Caco-2 (cell line): ENCODE results near the gene HDHD5. TPM values are rescaled to one million over a fixed set of nuclear protein-coding genes. Genes with fewer than 3 reads are reported as not detected.

Experiments used
- BruUV-seq: library from RNA; stranded (reverse); fragments of 400-500 nt; replicated peaks from 2 replicates; lab custom pipeline; 2021; lab: Mats Ljungman, UMichigan
- CTCF ChIA-PET: fragments of 300-600 bp; sonication (Branson Sonifier 250); formaldehyde crosslinking; loops from one replicate; lab custom pipeline; 2022; ENCODE audit warnings: antibody characterized with exemption; lab: Charles Lee
- POLR2A ChIA-PET: fragments of 300-600 bp; sonication (Branson Sonifier 250); formaldehyde crosslinking; loops from one replicate; lab custom pipeline; 2022; ENCODE audit warnings: antibody characterized with exemption; lab: Charles Lee
- DNase-seq, 2 experiments: peaks; one replicate each; pipeline versions ENCODE4 v3.0.0 to v3.0.0-alpha.2; 2020 to 2022
- H3K27me3 ChIP-seq: replicated peaks from 2 replicates; pipeline ENCODE4 v1.6.0; 2011; ENCODE audit warnings: low read length; ENCODE audit not compliant: control insufficient read depth, insufficient read depth
- H3K36me3 ChIP-seq: 2 replicates; pipeline ENCODE4 v1.5.1; 2011; ENCODE audit warnings: low read length; ENCODE audit not compliant: control insufficient read depth, insufficient read depth
- H3K4me1 ChIP-seq: fragments of 250-450 bp; sonication (Bioruptor Pico); 2 replicates; pipeline ENCODE4 v1.5.1; 2020; ENCODE audit warnings: mild to moderate bottlenecking
- H3K4me3 ChIP-seq: 2 replicates; pipeline ENCODE4 v1.5.1; 2011; ENCODE audit warnings: low read depth, mild to moderate bottlenecking, control low read depth, low read length
- H3K9me3 ChIP-seq: fragments of 250-450 bp; sonication (Bioruptor Pico); 2 replicates; pipeline ENCODE4 v1.5.1; 2020; ENCODE audit warnings: mild to moderate bottlenecking, moderate library complexity
- H3K27ac Mint-ChIP-seq: one replicate; pipeline ENCODE4 v1.8.0; 2022; ENCODE audit warnings: mixed read lengths; ENCODE audit not compliant: unreplicated experiment
- H3K27me3 Mint-ChIP-seq: one replicate; pipeline ENCODE4 v1.8.0; 2022; ENCODE audit warnings: mixed read lengths; ENCODE audit not compliant: insufficient read depth, unreplicated experiment
- H3K36me3 Mint-ChIP-seq: one replicate; pipeline ENCODE4 v1.8.0; 2022; ENCODE audit warnings: mild to moderate bottlenecking, mixed read lengths; ENCODE audit not compliant: insufficient read depth, unreplicated experiment
- H3K4me1 Mint-ChIP-seq: one replicate; pipeline ENCODE4 v1.8.0; 2022; ENCODE audit warnings: low read depth, mixed read lengths; ENCODE audit not compliant: unreplicated experiment
- H3K4me3 Mint-ChIP-seq: one replicate; pipeline ENCODE4 v1.8.0; 2022; ENCODE audit warnings: mild to moderate bottlenecking, moderate library complexity, mixed read lengths; ENCODE audit not compliant: unreplicated experiment
- H3K9me3 Mint-ChIP-seq: one replicate; pipeline ENCODE4 v1.8.0; 2022; ENCODE audit warnings: mixed read lengths; ENCODE audit not compliant: unreplicated experiment
- CTCF ChIP-seq, 2 experiments: fragments of 200-600 bp in 1 of 2; IDR thresholded peaks; 1 replicate in 1 of 2; 2 replicates in 1 of 2; pipeline versions ENCODE4 v1.5.1 to v1.8.0; 2011 to 2022; ENCODE audit warnings: antibody characterized with exemption in 1 of 2, control low read depth in 1 of 2, inconsistent platforms in 1 of 2, low read depth in 1 of 2, low read length in 1 of 2, mild to moderate bottlenecking in 1 of 2, moderate library complexity in 1 of 2; ENCODE audit not compliant: insufficient read depth in 1 of 2, severe bottlenecking in 1 of 2, unreplicated experiment in 1 of 2
- intact Hi-C: fragments of 100-400 bp; cut with micrococcal nuclease; formaldehyde crosslinking; loops from one replicate; pipeline ENCODE4 v1.10.0; 2022; ENCODE audit not compliant: unreplicated experiment
- total RNA-seq: library from RNA; stranded (reverse); gene quantifications from 2 replicates; pipeline ENCODE4 v1.2.3, GENCODE V29; 2022

The HDHD5 gene
- total RNA-seq, 1 experiment from 2014 or later: 57.0 TPM

GRCh38 chr22:17114173-17114897, 44.7 kb downstream of the HDHD5 start:
- no peak for DNase-seq
- TF ChIP-seq CTCF (IDR thresholded peaks at IDR 0.05; ENCODE audit: insufficient read depth in 1 of 2, low read depth in 1 of 2, low read length in 1 of 2, severe bottlenecking in 1 of 2, unreplicated experiment in 1 of 2): no peak
- CTCF ChIA-PET: no interaction called here
- Mint-ChIP-seq H3K4me3 (no peak overlapping the region), H3K27me3 (peaks cover 13% of the 10 kb centered on the region), H3K4me1 (no peaks in the 10 kb centered on the region), H3K27ac (no peak overlapping the region), H3K36me3 (no peaks in the 10 kb centered on the region), H3K9me3 (no peaks in the 10 kb centered on the region)
- Histone ChIP-seq H3K27me3 (no peaks in the 10 kb centered on the region; the same call in 1 of the 2 replicates), H3K36me3 (no peaks in the 10 kb centered on the region), H3K4me1 (no peaks in the 10 kb centered on the region), H3K9me3 (no peaks in the 10 kb centered on the region), H3K4me3 (no peak overlapping the region)
- no TSS peak for BruUV-seq
- intact Hi-C loops: no loop called here
- POLR2A ChIA-PET: no interaction called here

- Histone ChIP-seq H3K36me3 (no peaks in the 10 kb centered on the region), H3K4me1 (no peaks in the 10 kb centered on the region), H3K4me3 (no peak overlapping the region), H3K27me3 (no peaks in the 10 kb centered on the region; the same call in 1 of the 2 replicates), H3K9me3 (no peaks in the 10 kb centered on the region)
- CTCF ChIA-PET: no interaction called here
- peaks cover 13% of the 10 kb centered on the region for H3K27me3 Mint-ChIP-seq
- DNase-seq: no peak
- no peaks in the 10 kb centered on the region for H3K9me3 Mint-ChIP-seq
- TF ChIP-seq CTCF (IDR thresholded peaks at IDR 0.05; ENCODE audit: insufficient read depth in 1 of 2, low read depth in 1 of 2, low read length in 1 of 2, severe bottlenecking in 1 of 2, unreplicated experiment in 1 of 2): no peak
- intact Hi-C loops: no loop called here
- H3K27ac Mint-ChIP-seq: no peak overlapping the region
- POLR2A ChIA-PET: no interaction called here
- no TSS peak for BruUV-seq
- H3K4me1 Mint-ChIP-seq: no peaks in the 10 kb centered on the region
- no peaks in the 10 kb centered on the region for H3K36me3 Mint-ChIP-seq
- no peak overlapping the region for H3K4me3 Mint-ChIP-seq
Measured at GRCh38 chr22:17113600-17113999, 45.5 kb downstream of the HDHD5 start.

GRCh38 chr22:17112491-17113042, 46.5 kb downstream of the HDHD5 start:
- BruUV-seq: no TSS peak
- H3K9me3 Mint-ChIP-seq: no peaks in the 10 kb centered on the region
- Histone ChIP-seq H3K4me1 (no peaks in the 10 kb centered on the region), H3K27me3 (no peaks in the 10 kb centered on the region; the same call in 1 of the 2 replicates), H3K36me3 (no peaks in the 10 kb centered on the region), H3K4me3 (no peak overlapping the region), H3K9me3 (no peaks in the 10 kb centered on the region)
- H3K27ac Mint-ChIP-seq: no peak overlapping the region
- intact Hi-C loops: no loop called here
- ChIA-PET POLR2A (no interaction called here), CTCF (interaction anchor here (0.7 kb wide), 1 partner anchor 238 kb away, joined by 3 read pairs; no protein-coding TSS in a partner anchor)
- TF ChIP-seq CTCF (IDR thresholded peaks at IDR 0.05; ENCODE audit: insufficient read depth in 1 of 2, low read depth in 1 of 2, low read length in 1 of 2, severe bottlenecking in 1 of 2, unreplicated experiment in 1 of 2): no peak
- H3K4me3 Mint-ChIP-seq: no peak overlapping the region
- peaks cover under 1% of the 10 kb centered on the region for H3K36me3 Mint-ChIP-seq
- H3K27me3 Mint-ChIP-seq: peaks cover 13% of the 10 kb centered on the region
- H3K4me1 Mint-ChIP-seq: no peaks in the 10 kb centered on the region
- DNase-seq: no peak
